Right lobe of liver (tissue), 4 donors: ENCODE data around the gene TLE1.
"Not testable (repeated sequence)": the region's sequence is repeated elsewhere in the genome, so short reads cannot be mapped to it uniquely, and the experiment has no call there.

Source experiments
- CTCF ChIP-seq, 4 donors: fragments of 200-600 bp in 3 of 4; fragments of 450-650 bp in 1 of 4; IDR thresholded peaks; one replicate each; pipeline versions ENCODE4 v1.5.1 to v1.8.0; 2016 to 2022; ENCODE audit warnings: antibody characterized with exemption in 4 of 4, mild to moderate bottlenecking in 2 of 4
- POLR2A ChIP-seq: fragments of 450-650 bp; IDR thresholded peaks from one replicate; pipeline ENCODE4 v1.6.1; 2017; ENCODE audit warnings: antibody characterized with exemption, mild to moderate bottlenecking
- donor health status: DM: no; HTN: no; CAD: no.
- donor health status: DM: no; HTN: no; CAD: no.
- donor health status: DM: no; HTN: yes; CAD: no.

GRCh38 chr9:81688262-81689092 is 870 bp downstream of the TLE1 start:
- TF ChIP-seq CTCF (IDR thresholded peaks at IDR 0.05); POLR2A: not testable (repeated sequence)
